A549 (cell line): ENCODE measurements around the gene ASPHD2. TPM values are rescaled to one million over a fixed set of nuclear protein-coding genes. Genes with fewer than 3 reads are reported as not detected.

Source experiments
- ATAC-seq, 2 experiments: fragments of 200-7000 bp in 1 of 2; fragments of >200 bp in 1 of 2; cut with Nextera tagmentation in 1 of 2; cut with Tn5 transposase in 1 of 2; 3 replicates each; pipeline versions ENCODE4 v1.8.0 to v1.9.1; 2018 to 2020; ENCODE audit warnings: mild to moderate bottlenecking in 1 of 2, moderate library complexity in 1 of 2
- CTCF ChIA-PET: fragments of 300-600 bp; sonication (Branson Sonifier 250); formaldehyde crosslinking; extraction: SDS; loops from one replicate; lab custom pipeline; 2021; ENCODE audit warnings: antibody characterized with exemption, inconsistent platforms; lab: Yijun Ruan, JAX
- POLR2A ChIA-PET: fragments of 350-600 bp; formaldehyde crosslinking; extraction: SDS; loops from one replicate; lab custom pipeline; 2021; ENCODE audit warnings: antibody characterized with exemption, inconsistent platforms; lab: Yijun Ruan, JAX
- DNase-seq, 2 experiments: peaks; one replicate each; pipeline versions ENCODE4 v3.0.0 to v3.0.0-alpha.2; 2011 to 2016; ENCODE audit warnings: low read depth in 1 of 2, low spot score in 1 of 2
- FAIRE-seq: peaks from 2 replicates; lab custom pipeline; 2011; peaks lifted over from hg19 to GRCh38; lab: Jason Lieb, UNC
- H3K27ac ChIP-seq, 2 experiments: fragments of >200 bp; sonication (Bioruptor Twin); formaldehyde crosslinking; 3 replicates each; pipeline ENCODE4 v1.5.1; 2016 to 2017
- H3K4me1 ChIP-seq: fragments of >200 bp; sonication (Bioruptor Twin); formaldehyde crosslinking; 3 replicates; pipeline ENCODE4 v1.6.1; 2016
- H3K4me2 ChIP-seq: fragments of >200 bp; sonication (Bioruptor Twin); formaldehyde crosslinking; 3 replicates; pipeline ENCODE4 v1.6.1; 2016
- H3K4me3 ChIP-seq: fragments of >200 bp; sonication (Bioruptor Twin); formaldehyde crosslinking; 3 replicates; pipeline ENCODE4 v1.5.1; 2016
- H3K9me3 ChIP-seq: fragments of >200 bp; sonication (Bioruptor Twin); formaldehyde crosslinking; 3 replicates; pipeline ENCODE4 v1.6.1; 2016
- EHF ChIP-seq: fragments of 250-450 bp; sonication (Bioruptor Pico); IDR thresholded peaks from 2 replicates; pipeline ENCODE4 v1.5.0; 2020; ENCODE audit warnings: mild to moderate bottlenecking
- JUN ChIP-seq, 2 experiments: fragments of >200 bp; sonication (Bioruptor Twin); formaldehyde crosslinking; IDR thresholded peaks; 2 replicates in 1 of 2; 3 replicates in 1 of 2; pipeline ENCODE4 v1.6.1; 2016 to 2017
- MAZ ChIP-seq: fragments of 150-350 bp; IDR thresholded peaks from 2 replicates; pipeline ENCODE4 v1.6.1; 2014; ENCODE audit warnings: antibody characterized with exemption, low read depth, low read length, borderline replicate concordance
- MYC ChIP-seq: IDR thresholded peaks from 2 replicates; pipeline ENCODE4 v1.6.1; 2012; ENCODE audit warnings: mild to moderate bottlenecking, inconsistent platforms, low read length, improper control_type of control experiment, borderline replicate concordance
- NFE2L2 ChIP-seq: fragments of 150-350 bp; conservative IDR thresholded peaks from 2 replicates; pipeline ENCODE4 v1.6.1; 2014; ENCODE audit warnings: low read length
- POLR2A ChIP-seq: IDR thresholded peaks from 2 replicates; pipeline ENCODE4 v1.6.1; 2012; ENCODE audit warnings: mild to moderate bottlenecking, low read length
- POLR2AphosphoS2 ChIP-seq: conservative IDR thresholded peaks from 2 replicates; pipeline ENCODE4 v1.6.1; 2012; ENCODE audit warnings: low read length, improper control_type of control experiment, inconsistent platforms
- RAD21 ChIP-seq, 2 experiments: fragments of >200 bp in 1 of 2; sonication (Bioruptor Twin) in 1 of 2; formaldehyde crosslinking in 1 of 2; IDR thresholded peaks in 1 of 2; conservative IDR thresholded peaks in 1 of 2; 2 replicates in 1 of 2; 3 replicates in 1 of 2; pipeline ENCODE4 v1.6.1; 2012 to 2018; ENCODE audit warnings: inconsistent platforms in 1 of 2
- RFX5 ChIP-seq: fragments of 450-650 bp; IDR thresholded peaks from 2 replicates; pipeline ENCODE4 v1.7.1; 2014; ENCODE audit warnings: antibody characterized with exemption, mild to moderate bottlenecking, moderate library complexity
- SREBF2 ChIP-seq: fragments of 450-650 bp; IDR thresholded peaks from 2 replicates; pipeline ENCODE4 v1.6.1; 2014; ENCODE audit warnings: mild to moderate bottlenecking, moderate library complexity
- WGBS: methylation state at CpG from one replicate; pipeline ENCODE4 v1.1.6; 2017; ENCODE audit errors: missing lambda C conversion rate; 5-methylcytosine and 5-hydroxymethylcytosine counted together
- polyA minus RNA-seq: library from RNA; depleted of rRNA, polyadenylated mRNA; stranded (reverse); fragments of >200 nt; gene quantifications from 2 replicates; pipeline ENCODE4 v1.2.3, GENCODE V29; 2011; rRNA and poly(A)+ RNA removed
- polyA plus RNA-seq, 4 experiments: library from polyadenylated mRNA; depleted of rRNA in 3 of 4; stranded (reverse); fragments of >200 nt; fragmentation: RNase III in 1 of 4; extraction: RNeasy Plus Mini Kit Qiagen cat#74134 plus additional on column Dnase treatment in 1 of 4; gene quantifications; 2 replicates in 3 of 4; 3 replicates in 1 of 4; pipeline ENCODE4 v1.2.3, GENCODE V29; 2011 to 2017
- TF ChIP-seq, protein P1 (sequence below): IDR thresholded peaks from 2 replicates; pipeline ENCODE4 v1.6.1; 2012; ENCODE audit warnings: low read depth, borderline replicate concordance
- TF ChIP-seq, protein P2 (sequence below): fragments of 150-350 bp; IDR thresholded peaks from 2 replicates; pipeline ENCODE4 v1.6.1; 2014; ENCODE audit warnings: low read depth, mild to moderate bottlenecking, low read length
- TF ChIP-seq, protein P3 (sequence below): fragments of >200 bp; sonication (Bioruptor Twin); formaldehyde crosslinking; IDR thresholded peaks from 3 replicates; pipeline ENCODE4 v1.5.1; 2016
- TF ChIP-seq, protein P4 (sequence below): IDR thresholded peaks from 2 replicates; pipeline ENCODE4 v1.6.1; 2012
- TF ChIP-seq, protein P5 (sequence below): IDR thresholded peaks from 2 replicates; pipeline ENCODE4 v1.6.1; 2012
- TF ChIP-seq, protein P6 (sequence below): fragments of 200-600 bp; sonication (generic); IDR thresholded peaks from 2 replicates; pipeline ENCODE4 v1.6.1; 2016; ENCODE audit warnings: antibody characterized with exemption, mild to moderate bottlenecking, moderate library complexity

The ASPHD2 gene, protein sequence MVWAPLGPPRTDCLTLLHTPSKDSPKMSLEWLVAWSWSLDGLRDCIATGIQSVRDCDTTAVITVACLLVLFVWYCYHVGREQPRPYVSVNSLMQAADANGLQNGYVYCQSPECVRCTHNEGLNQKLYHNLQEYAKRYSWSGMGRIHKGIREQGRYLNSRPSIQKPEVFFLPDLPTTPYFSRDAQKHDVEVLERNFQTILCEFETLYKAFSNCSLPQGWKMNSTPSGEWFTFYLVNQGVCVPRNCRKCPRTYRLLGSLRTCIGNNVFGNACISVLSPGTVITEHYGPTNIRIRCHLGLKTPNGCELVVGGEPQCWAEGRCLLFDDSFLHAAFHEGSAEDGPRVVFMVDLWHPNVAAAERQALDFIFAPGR
- polyA plus RNA-seq (2011; rRNA removed) (1.2 and 1.3 TPM in 2 replicates), polyA plus RNA-seq (2017; fragmentation: RNase III; extraction: RNeasy Plus Mini Kit Qiagen cat#74134 plus additional on column Dnase treatment) (0.72 to 0.92 TPM (median 0.84 TPM) in 3 replicates), polyA minus RNA-seq (1.5 TPM in 2 replicates)
- 1.0 and 1.6 TPM in 2 replicates for polyA plus RNA-seq (2012; cell fraction: cytosol; rRNA removed)
- polyA plus RNA-seq (2012; cell fraction: nucleus; rRNA removed): 1.2 TPM in 2 replicates

DNA sequence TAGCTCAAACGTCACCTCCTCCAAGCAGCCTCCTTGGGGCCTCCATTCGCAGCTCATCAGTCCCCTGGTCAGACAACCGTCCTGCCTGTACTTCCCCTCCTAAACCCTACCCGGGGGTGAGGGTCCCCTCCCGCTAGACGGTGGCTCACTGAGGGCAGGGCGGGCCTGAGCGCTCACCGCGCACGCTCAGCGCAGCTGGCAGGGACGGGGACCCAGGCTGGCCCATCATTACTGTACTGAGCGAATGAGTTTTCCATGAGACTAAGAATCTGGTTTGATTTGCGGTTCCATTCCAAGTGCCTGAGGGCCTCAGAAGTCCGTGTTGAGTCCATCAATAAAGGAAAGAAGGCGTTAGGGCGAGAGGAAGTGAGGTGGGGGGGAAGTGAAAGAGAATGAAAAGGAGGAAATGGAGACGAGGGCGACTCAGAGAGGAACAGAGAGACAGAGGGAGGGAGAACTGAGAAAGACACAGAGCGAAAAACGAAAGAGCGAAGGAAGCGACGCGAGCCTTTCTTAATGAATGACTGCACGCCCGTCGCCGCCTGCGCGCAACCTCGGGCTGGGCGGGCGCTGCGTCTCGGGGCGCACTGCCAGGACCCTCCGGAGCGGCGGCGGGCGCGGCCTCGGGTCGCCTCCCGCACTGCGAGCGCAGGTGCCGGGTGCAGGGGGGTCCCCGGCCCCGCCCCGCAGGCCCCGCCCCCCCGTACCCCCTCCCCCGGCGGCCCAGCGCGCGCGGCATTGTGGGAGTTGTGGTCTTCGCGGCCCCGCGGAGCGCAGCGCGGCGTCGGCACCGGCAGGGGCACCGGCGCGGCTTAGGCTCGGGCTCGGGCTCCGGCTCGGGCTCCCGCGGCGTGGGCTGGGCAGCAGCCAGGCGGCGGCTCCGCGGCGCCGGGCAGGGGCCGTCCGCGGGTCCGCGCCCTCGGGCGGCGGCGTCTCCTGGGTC, at the start of gene ASPHD2:
Gene ASPHD2 (plus strand): TSS at position 746 of the 943 bp plus-strand sequence. CDS start 4,356 bp downstream, outside the sequence.
- POLR2A ChIA-PET: no interaction called here
- WGBS: 8% methylated on average over 37 of the region's 96 CpGs
- no peaks in the 10 kb centered on the region; the same call in 2 of the 3 replicates for H3K4me1 ChIP-seq
- FAIRE-seq (no peak), ATAC-seq (peak; percentile 82 to 86), DNase-seq (peak; percentile 11 to 18)
- CTCF ChIA-PET: no interaction called here
- peak within 1 kb of the TSS; percentile 77 for H3K4me2 ChIP-seq
- peak within 1 kb of the TSS; percentile 66 to 94 for H3K27ac ChIP-seq
- peak within 1 kb of the TSS; percentile 72 for H3K4me3 ChIP-seq
- TF ChIP-seq, protein P1, sequence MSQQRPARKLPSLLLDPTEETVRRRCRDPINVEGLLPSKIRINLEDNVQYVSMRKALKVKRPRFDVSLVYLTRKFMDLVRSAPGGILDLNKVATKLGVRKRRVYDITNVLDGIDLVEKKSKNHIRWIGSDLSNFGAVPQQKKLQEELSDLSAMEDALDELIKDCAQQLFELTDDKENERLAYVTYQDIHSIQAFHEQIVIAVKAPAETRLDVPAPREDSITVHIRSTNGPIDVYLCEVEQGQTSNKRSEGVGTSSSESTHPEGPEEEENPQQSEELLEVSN: no peak
- TF ChIP-seq NFE2L2: no peak
- TF ChIP-seq POLR2A: peak; percentile 53; the same call in 1 of the 2 replicates
- TF ChIP-seq, protein P2, sequence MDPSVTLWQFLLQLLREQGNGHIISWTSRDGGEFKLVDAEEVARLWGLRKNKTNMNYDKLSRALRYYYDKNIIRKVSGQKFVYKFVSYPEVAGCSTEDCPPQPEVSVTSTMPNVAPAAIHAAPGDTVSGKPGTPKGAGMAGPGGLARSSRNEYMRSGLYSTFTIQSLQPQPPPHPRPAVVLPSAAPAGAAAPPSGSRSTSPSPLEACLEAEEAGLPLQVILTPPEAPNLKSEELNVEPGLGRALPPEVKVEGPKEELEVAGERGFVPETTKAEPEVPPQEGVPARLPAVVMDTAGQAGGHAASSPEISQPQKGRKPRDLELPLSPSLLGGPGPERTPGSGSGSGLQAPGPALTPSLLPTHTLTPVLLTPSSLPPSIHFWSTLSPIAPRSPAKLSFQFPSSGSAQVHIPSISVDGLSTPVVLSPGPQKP: no peak
- peak in 1 of 2 experiments; percentile 19; a peak in 1 of 5 replicates for TF ChIP-seq JUN (IDR thresholded peaks at IDR 0.05)
- no peak for TF ChIP-seq MYC
- no peak for TF ChIP-seq EHF
- TF ChIP-seq, protein P3, sequence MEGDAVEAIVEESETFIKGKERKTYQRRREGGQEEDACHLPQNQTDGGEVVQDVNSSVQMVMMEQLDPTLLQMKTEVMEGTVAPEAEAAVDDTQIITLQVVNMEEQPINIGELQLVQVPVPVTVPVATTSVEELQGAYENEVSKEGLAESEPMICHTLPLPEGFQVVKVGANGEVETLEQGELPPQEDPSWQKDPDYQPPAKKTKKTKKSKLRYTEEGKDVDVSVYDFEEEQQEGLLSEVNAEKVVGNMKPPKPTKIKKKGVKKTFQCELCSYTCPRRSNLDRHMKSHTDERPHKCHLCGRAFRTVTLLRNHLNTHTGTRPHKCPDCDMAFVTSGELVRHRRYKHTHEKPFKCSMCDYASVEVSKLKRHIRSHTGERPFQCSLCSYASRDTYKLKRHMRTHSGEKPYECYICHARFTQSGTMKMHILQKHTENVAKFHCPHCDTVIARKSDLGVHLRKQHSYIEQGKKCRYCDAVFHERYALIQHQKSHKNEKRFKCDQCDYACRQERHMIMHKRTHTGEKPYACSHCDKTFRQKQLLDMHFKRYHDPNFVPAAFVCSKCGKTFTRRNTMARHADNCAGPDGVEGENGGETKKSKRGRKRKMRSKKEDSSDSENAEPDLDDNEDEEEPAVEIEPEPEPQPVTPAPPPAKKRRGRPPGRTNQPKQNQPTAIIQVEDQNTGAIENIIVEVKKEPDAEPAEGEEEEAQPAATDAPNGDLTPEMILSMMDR: no peak
- TF ChIP-seq RFX5: no peak
- TF ChIP-seq, protein P4, sequence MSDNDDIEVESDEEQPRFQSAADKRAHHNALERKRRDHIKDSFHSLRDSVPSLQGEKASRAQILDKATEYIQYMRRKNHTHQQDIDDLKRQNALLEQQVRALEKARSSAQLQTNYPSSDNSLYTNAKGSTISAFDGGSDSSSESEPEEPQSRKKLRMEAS: no peak
- TF ChIP-seq SREBF2: no peak
- TF ChIP-seq, protein P5, sequence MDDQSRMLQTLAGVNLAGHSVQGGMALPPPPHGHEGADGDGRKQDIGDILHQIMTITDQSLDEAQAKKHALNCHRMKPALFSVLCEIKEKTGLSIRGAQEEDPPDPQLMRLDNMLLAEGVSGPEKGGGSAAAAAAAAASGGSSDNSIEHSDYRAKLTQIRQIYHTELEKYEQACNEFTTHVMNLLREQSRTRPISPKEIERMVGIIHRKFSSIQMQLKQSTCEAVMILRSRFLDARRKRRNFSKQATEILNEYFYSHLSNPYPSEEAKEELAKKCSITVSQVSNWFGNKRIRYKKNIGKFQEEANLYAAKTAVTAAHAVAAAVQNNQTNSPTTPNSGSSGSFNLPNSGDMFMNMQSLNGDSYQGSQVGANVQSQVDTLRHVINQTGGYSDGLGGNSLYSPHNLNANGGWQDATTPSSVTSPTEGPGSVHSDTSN: no peak
- TF ChIP-seq MAZ: no peak
- TF ChIP-seq POLR2AphosphoS2: no peak
- no peak for TF ChIP-seq RAD21 (conservative IDR thresholded peaks at IDR 0.05 in 1 of 2, IDR thresholded peaks at IDR 0.05 in 1 of 2)
- TF ChIP-seq, protein P6, sequence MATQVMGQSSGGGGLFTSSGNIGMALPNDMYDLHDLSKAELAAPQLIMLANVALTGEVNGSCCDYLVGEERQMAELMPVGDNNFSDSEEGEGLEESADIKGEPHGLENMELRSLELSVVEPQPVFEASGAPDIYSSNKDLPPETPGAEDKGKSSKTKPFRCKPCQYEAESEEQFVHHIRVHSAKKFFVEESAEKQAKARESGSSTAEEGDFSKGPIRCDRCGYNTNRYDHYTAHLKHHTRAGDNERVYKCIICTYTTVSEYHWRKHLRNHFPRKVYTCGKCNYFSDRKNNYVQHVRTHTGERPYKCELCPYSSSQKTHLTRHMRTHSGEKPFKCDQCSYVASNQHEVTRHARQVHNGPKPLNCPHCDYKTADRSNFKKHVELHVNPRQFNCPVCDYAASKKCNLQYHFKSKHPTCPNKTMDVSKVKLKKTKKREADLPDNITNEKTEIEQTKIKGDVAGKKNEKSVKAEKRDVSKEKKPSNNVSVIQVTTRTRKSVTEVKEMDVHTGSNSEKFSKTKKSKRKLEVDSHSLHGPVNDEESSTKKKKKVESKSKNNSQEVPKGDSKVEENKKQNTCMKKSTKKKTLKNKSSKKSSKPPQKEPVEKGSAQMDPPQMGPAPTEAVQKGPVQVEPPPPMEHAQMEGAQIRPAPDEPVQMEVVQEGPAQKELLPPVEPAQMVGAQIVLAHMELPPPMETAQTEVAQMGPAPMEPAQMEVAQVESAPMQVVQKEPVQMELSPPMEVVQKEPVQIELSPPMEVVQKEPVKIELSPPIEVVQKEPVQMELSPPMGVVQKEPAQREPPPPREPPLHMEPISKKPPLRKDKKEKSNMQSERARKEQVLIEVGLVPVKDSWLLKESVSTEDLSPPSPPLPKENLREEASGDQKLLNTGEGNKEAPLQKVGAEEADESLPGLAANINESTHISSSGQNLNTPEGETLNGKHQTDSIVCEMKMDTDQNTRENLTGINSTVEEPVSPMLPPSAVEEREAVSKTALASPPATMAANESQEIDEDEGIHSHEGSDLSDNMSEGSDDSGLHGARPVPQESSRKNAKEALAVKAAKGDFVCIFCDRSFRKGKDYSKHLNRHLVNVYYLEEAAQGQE: no peak
- H3K9me3 ChIP-seq: peaks cover under 1% of the 10 kb centered on the region; the same call in 2 of the 3 replicates
